Stimulated activated CD8-positive, alpha-beta memory T cell treated with anti-CD3 and anti-CD28 coated beads, Interleukin-12 subunit alpha, Interleukin-12 subunit beta, amount 100 ng/mL, for 24 hours (primary cell): Measurements from ENCODE around the gene RAD23B.

Source experiments
- DNase-seq: peaks from one replicate; pipeline ENCODE4 v3.0.0-alpha.2; 2020; ENCODE audit errors: extremely low read depth

Gene RAD23B

DNA sequence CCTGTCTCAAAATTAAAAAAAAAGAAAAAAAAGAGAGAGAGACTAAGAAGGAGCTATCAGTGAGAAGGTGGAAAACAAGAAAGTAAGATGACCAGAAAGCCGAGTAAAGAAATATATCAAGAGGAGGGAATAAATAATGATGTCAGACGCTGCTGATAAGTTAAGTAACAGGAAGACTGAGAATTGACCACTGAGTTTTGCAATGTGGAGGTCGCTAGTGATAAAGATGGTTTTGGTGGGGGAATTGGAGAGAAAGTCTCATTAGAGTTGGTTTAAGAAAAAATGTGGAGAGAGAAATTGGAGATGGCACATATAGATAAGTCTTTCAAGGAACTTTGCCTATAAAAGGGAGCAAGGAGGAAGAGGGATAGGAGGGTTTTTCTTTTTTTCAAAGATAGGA, 91.9 kb downstream of the RAD23B start:
- no peak for DNase-seq

DNA sequence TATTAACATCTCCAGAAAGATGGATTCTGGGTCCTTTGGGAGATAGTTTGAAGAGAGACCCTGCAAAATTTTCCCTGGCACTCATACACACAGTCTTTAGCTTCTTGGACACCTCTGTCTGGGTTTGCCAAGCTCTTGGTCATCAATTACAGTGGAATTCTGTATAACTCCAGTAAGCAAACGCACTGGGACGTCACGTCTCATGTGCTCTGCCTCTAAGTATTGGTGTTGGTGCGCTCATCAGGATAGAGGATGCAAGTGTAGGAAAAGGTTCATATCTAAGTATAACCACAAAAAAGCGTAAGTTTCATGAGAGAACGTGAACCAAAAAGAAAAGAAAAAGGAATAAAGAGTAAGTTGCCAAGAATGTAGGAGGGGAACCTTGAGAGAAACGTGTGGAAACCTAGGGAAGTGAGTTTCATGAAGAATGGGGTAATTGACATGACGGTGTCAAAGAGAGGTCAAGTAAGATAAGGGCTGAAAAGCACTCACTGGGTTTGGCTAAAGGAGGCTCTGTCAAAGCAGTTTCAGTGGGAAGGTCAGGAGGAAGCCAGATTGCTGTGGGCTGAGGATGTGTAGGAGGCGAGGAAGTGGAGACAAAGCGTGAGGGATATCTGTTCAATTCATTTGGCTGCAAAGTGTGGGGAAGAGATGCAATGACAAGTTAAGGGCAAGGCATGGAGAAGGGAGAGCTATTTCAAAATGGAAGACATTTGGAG, 92.7 kb downstream of the RAD23B start:
- DNase-seq, result no peak

DNA sequence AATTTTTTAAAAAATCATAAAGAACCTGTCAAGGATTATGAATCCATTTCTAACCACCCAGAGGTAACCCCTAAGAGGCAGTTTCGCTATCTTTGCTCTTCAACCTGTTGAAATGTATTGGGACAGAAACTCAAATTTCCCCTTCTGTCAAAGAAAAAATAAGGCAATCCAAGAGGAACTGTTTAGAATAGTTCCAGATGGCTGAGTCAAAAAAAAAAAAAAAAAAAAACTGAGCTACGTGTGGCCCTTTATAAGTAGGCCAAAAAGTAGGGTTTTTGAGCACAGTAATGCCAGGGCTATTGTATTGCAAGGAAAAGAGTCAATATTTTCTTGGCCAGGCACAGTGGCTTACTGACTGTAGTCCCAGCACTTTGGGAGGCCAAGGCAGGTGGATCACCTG, 94.9 kb downstream of the RAD23B start:
- DNase-seq, result no peak
